HG02840 (cell line): ENCODE results near the gene PGLYRP4.

Experiments
- ATAC-seq: cut with Tn5 transposase; IDR thresholded peaks from one replicate; pipeline ENCODE4 v1.9.1; 2021; ENCODE audit warnings: mild to moderate bottlenecking, moderate library complexity, moderate number of reproducible peaks; ENCODE audit not compliant: unreplicated experiment, low FRiP score

Gene PGLYRP4

DNA sequence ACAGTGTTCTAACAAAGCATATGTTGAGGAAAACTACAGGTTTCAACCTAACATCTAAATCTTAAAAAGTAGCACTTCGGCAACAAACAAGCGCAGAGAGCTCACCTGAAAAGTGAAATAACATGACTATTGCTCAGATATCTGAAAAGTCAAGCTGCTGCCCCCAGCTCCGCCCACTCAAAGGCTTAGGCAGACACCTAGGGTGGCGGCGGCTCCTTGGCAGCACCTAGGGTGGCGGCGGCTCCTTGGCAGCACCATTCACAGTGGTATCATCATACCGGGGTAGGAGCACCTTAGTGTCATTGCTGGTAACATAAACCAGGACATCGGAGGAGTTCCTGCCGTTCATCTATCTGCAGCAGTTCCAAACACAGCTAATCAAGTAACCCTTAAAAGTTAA lies 30.9 kb upstream of the PGLYRP4 start:
- ATAC-seq: no peak

GRCh38 chr1:153375511-153375910 lies 26.9 kb upstream of the PGLYRP4 start, which contains the start of gene S100A12:
S100A12 (minus strand) TSS chr1:153375621; CDS start chr1:153374592, 1,029 bp downstream.
- no peak for ATAC-seq

DNA sequence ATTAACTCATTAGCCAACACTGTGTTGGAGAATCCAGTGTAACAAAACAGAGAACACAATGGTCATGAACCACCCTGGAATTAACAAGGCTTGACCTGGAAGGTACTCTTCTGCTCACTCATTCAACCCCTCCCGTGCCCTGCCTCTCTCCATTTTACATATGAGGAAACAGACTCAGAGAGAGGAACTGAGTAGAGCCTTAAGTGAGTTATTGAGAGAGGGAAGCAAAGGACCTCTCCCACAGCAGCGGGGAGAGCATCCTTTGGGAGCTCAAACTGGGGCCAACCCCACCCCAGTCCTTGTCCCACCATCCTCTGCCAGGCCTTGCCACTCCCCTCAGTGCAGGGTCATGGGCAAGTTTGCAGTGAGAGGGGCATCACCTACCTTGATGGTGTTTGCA lies 25.4 kb upstream of the PGLYRP4 start:
- ATAC-seq: no peak

DNA sequence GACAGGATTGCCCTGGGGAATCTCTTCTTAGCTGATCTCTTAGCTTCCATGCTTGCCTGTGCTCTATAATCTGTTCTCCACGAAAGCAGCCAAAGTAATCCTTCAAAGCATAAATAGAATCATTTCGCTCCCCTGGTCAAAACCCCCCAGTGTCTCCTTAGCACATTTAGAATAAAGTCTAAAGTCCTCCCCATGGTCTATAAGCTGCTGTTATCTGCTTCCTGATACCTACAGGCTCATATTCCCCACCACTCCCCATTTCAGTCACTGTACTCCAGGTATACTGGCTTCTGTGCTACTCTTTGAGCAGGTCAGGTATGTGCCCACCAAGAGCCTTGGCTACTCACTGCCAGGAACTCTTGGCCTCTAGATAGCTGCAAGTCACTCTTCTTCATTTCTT lies 23.9 kb upstream of the PGLYRP4 start:
- no peak for ATAC-seq

- no peak for ATAC-seq
Observed at GRCh38 chr1:153371231-153371630, 22.6 kb upstream of the PGLYRP4 start.

GRCh38 chr1:153370146-153370545 lies 21.5 kb upstream of the PGLYRP4 start:
- no peak for ATAC-seq

DNA sequence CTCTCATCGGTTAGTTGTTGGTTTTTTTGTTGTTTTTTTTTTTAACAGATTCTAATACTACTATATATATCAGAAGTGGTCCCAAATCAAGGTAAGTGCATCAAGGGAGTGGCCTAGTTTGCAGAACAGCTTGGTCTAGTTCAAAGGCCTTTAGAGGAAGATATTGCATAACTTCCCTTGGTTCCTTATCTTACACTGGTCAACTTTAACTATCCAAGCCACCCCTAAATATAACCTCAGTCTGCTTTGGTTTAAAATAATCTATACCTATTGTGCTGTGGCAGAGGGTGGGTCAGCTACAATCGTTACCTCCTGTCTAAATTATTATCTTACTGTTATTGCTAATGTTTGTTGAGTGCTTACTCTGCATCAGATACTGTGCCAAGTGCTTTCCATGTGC lies 19.9 kb upstream of the PGLYRP4 start:
- no peak for ATAC-seq

DNA sequence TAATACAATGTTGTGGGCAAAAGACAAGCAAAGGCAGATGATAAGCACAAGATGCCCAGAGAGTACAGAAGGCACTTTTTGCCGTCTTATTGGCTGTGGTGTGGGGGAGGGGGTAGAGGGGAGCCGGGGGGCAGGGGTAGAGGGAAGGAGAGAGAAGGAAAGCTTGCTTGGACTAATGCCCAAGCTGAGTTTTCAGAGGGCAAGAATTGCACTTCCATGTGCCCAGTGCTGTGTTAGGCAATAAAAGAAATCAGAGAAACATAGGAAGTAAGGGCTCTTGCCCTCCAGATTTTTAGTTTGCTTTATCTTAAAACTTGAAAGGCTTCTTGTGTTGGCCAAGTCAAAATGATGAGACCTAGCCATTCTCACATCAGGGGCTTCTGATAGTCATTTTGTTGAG lies 18.4 kb upstream of the PGLYRP4 start:
- ATAC-seq: no peak

DNA sequence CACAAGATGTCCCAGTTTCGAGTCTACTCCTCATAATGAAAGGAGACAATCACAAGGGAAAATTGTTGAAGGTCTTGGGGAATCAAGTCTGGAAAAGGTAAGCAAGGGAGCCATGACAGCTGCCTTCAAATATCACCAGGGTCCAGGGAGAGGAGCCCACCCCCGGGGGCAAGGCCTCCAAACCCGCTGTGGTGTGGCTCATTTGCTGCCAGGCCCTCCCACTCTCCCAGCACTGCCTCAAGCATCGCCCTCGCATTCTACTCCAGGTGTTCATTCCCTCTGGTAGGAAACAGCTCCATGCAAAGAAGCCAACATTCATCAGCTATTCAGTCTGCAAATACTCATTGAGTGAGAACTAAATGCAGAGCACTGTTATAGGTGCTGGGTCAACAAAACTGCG lies 17.6 kb upstream of the PGLYRP4 start:
- no peak for ATAC-seq

- ATAC-seq: no peak
Observed at GRCh38 chr1:153365696-153366095, 17.1 kb upstream of the PGLYRP4 start.

GRCh38 chr1:153364766-153365666 lies 16.4 kb upstream of the PGLYRP4 start:
- ATAC-seq: no peak

GRCh38 chr1:153364156-153364555 lies 15.5 kb upstream of the PGLYRP4 start:
- no peak for ATAC-seq

GRCh38 chr1:153363641-153364040 lies 15.0 kb upstream of the PGLYRP4 start:
- ATAC-seq: no peak

DNA sequence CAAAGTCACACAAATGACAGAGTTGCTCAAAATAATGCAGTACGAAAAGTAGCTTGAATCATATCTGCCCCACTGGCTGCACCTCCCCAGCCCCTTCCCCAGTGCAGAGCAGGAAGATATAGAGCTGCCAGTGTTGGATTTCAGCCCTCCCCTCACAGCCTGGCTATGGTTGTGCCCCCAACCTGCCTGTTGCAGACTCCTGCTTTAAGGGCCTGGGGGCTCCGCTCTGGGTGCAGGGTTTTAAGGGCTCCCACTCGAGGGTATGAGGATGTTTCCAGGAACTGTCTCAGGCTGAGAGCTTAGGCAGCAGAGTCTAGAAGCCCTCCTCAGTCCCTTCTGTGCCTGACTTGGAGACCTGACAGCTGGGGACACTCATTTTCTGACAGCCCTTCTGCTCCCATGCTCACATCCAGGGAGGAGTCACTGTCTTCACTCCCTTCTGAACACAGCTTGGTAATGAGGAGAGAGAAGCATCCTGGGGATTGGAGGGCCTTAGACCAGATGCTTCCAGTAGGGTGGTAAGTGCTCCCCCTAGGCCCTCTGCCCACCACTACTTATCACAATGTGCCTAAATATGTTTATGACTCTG lies 13.6 kb upstream of the PGLYRP4 start:
- ATAC-seq: no peak

DNA sequence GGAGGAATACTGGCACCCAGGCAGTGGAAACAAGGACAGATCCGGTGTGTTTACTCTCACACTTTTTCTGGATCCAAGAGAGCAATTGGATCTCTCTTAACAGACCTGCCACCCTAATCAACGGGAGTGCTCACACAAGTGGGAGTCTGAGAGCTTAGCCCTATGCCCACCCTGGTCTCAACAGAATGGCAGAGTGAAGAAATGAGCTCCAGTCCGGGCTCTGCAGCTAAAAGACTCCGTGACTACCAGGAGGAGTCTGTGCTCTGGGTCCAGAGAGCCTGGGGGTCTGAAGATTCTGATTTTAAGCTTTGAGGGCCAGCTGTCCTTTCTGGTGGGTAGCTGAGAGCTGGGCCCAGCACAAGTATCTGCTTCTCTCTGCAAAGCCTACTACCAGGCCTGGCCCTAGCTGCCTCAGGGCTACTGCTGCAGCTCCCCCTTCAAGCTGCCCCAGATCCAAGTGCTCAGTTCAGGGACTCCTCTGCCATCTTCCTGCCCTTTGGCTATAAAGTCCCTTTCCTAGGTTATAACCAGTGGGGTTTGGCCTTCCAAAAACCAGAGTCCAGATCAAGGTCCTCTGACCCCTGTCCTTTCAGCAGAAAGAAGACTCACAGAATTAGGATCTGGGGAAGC lies 13.0 kb upstream of the PGLYRP4 start:
- no peak for ATAC-seq

- no peak for ATAC-seq
Observed at GRCh38 chr1:153360592-153361479, 12.2 kb upstream of the PGLYRP4 start.

- ATAC-seq: no peak
Observed at GRCh38 chr1:153360190-153360589, 11.5 kb upstream of the PGLYRP4 start.

DNA sequence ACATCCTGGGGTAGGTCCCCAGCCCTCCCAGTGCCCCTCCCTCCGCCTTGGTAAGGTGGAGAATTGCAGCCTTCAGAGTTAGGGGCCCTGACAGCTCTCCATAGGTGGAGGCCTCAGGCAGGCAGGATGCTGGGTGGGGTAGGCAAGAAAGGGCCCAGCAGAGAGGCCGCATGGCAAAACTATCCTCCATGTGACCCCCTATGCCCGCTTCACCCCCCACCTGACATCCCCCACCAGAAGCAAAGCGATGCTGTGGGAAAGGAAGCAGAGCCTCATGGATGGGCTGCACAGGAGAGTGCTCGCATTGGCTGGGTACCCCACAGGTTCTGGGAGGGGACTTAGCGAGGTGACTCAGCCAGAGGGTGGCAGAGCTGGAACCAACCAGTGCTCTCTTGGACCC lies 10.6 kb upstream of the PGLYRP4 start:
- no peak for ATAC-seq

- ATAC-seq: no peak
Observed at GRCh38 chr1:153358691-153358975, 10.0 kb upstream of the PGLYRP4 start.

DNA sequence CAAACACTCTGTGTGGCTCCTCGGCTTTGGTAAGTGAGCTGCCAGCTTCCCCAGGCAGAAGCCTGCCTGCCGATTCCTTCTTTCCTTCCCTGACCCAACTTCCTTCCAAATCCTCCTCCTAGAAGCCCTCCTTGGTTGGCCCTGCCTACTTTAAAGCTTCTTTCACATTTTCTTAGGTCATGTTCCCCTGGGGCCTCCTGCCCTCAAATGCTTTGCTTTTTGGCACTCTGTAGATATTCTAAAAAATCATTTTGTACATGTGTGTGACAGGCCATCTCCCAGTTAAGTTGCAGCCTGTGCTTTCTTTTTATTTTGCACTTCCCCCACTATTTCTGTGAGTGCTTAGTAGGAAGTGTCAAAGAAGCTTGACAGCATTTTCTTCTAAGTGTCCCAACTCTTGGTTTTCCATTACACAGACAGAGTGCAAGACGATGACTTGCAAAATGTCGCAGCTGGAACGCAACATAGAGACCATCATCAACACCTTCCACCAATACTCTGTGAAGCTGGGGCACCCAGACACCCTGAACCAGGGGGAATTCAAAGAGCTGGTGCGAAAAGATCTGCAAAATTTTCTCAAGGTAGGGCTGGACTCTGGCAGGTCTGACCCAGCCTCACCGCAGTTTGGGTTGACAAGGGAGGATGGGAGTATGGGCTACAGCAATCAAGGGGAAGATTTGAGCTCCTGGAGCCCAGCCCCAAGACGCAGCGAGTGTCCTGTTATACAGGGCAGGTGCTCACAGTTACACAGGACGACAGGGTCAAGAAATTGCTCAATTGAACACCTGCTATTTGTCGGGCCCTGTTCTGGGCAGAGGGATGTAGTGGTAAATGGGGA lies 9.4 kb upstream of the PGLYRP4 start, which contains the start of gene S100A9:
S100A9 (plus strand) TSS at position 2 of the 838 bp plus-strand sequence; CDS start at position 432, 430 bp downstream.
- no peak for ATAC-seq
